ENCODE measurements around the gene PODNL1.
"Not testable (repeated sequence)": the region's sequence is repeated elsewhere in the genome, so short reads cannot be mapped to it uniquely, and the experiment has no call there.

- TF ChIP-seq POLR2A, CTCF, POLR2AphosphoS5 (IDR thresholded peaks at IDR 0.05): not testable (repeated sequence)
Observed at GRCh38 chr19:13973479-13973878, 35.3 kb upstream of the PODNL1 start.

Data from breast epithelium (tissue), 3 donors.